Measurements from ENCODE around the gene CDKN1B. TPM values are rescaled to one million over a fixed set of nuclear protein-coding genes. Genes with fewer than 3 reads are reported as not detected.

Gene CDKN1B
- total and polyA plus RNA-seq, 2 of the 4 experiments (the other 2 are of a cell fraction): 13.9 to 17.4 TPM

DNA sequence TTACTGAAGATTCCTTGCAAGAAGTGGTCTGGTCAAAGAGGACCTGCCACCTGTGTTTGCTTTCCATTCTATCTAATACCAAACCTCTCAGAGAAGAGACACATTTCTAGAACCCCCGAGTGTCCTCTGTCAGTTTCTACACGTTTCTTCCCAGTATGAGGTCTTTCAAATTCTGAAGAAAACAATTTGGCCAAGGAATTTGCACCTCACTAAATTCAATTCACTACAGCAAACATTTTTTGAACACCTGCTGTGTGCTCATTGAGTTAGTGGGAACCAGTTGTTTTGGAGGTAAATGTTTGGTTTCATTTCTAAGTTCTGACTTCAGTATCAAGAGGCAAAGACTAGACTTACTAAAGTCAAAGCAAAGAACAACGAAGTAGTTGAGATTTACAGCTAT is 40.6 kb upstream of the CDKN1B start:
- Histone ChIP-seq H3K4me2 (ENCODE audit: low read depth, low read length) (no peak overlapping the region), H2AFZ (replicated peaks; ENCODE audit: low read length, poor library complexity) (no peak overlapping the region), H3K9me3 (ENCODE audit: control insufficient read depth, insufficient read depth, low read length) (no peaks in the 10 kb centered on the region), H4K8ac (ENCODE audit: low read depth in 2 of 2, low read length in 2 of 2) (no peak overlapping the region), H4K5ac (ENCODE audit: low read depth, low read length) (no peak overlapping the region), H3K4me3 (ENCODE audit: insufficient read depth, low read depth, low read length) (no peak overlapping the region), H2AK9ac (replicated peaks; ENCODE audit: low read depth, low read length, poor library complexity) (no peak overlapping the region), H2BK15ac (ENCODE audit: low read depth, low read length) (no peak overlapping the region), H2AK5ac (ENCODE audit: low read depth, low read length) (no peak overlapping the region), H3K4me1 (ENCODE audit: control insufficient read depth, insufficient read depth, low read length) (peaks cover 3% of the 10 kb centered on the region; the same call in 1 of the 2 replicates), H2BK5ac (ENCODE audit: low read depth, low read length, poor library complexity, severe bottlenecking) (no peak overlapping the region), H4K20me1 (ENCODE audit: insufficient read depth, low read length) (no peaks in the 10 kb centered on the region), H3K18ac (ENCODE audit: low read depth, low read length) (no peak overlapping the region), H3K9me1 (ENCODE audit: insufficient read depth, low read length) (peaks cover 4% of the 10 kb centered on the region; the same call in 1 of the 2 replicates), H3K4ac (ENCODE audit: low read depth, low read length) (no peak overlapping the region), H3K27ac (ENCODE audit: insufficient read depth, low read length) (no peak overlapping the region), H3K79me1 (ENCODE audit: low read depth in 1 of 2, low read length in 2 of 2) (no peaks in the 10 kb centered on the region), H3K56ac (ENCODE audit: extremely low read depth, insufficient read depth, low read length) (no peak overlapping the region), H3K27me3 (ENCODE audit: control insufficient read depth, insufficient read depth, low read length) (peaks cover 8% of the 10 kb centered on the region), H3K14ac (replicated peaks; ENCODE audit: low read depth, low read length) (no peak overlapping the region), H4K91ac (ENCODE audit: insufficient read depth, low read depth, low read length) (no peak overlapping the region), H3K36me3 (ENCODE audit: control insufficient read depth, insufficient read depth, low read length) (no peaks in the 10 kb centered on the region), H2BK20ac (ENCODE audit: low read depth, low read length) (no peak overlapping the region), H3K23ac (ENCODE audit: low read depth, low read length) (no peak overlapping the region), H3K9ac (ENCODE audit: low read depth, low read length) (no peak overlapping the region), H2BK120ac (ENCODE audit: low read depth, low read length) (no peak overlapping the region)
- in situ Hi-C loops (cut with MboI; ENCODE audit: low sequenced_read_pairs): no loop called here
- dilution Hi-C loops (cut with HindIII; ENCODE audit: low sequenced_read_pairs, unreplicated experiment): no loop called here
- no TSS peak for BruUV-seq (replicated peaks)
- intact Hi-C loops (cut with micrococcal nuclease): no loop called here
- CTCF ChIA-PET: no interaction called here
- DNase-seq: no peak
- POLR2A ChIA-PET (ENCODE audit: unreplicated experiment): no interaction called here
- no peak for TF ChIP-seq MAFK (IDR thresholded peaks at IDR 0.05; ENCODE audit: low read depth, low read length)
- 0% methylated on average over 1 of the region's 3 CpGs; no CpG with 5 or more reads in 1 of the 2 experiments for WGBS, 2 experiments (ENCODE audit: extremely low coverage in 2 of 2, insufficient read length in 1 of 2)
- no peak for ATAC-seq (ENCODE audit: low read depth)
